Measurements from ENCODE around the gene ZSCAN5B. TPM values are rescaled to one million over a fixed set of nuclear protein-coding genes. Genes with fewer than 3 reads are reported as not detected.

The ZSCAN5B gene
- total and polyA plus RNA-seq, 2 of the 13 experiments (the other 11 are each of a cell fraction or from before 2014, with no cell fraction given), result not detected

DNA sequence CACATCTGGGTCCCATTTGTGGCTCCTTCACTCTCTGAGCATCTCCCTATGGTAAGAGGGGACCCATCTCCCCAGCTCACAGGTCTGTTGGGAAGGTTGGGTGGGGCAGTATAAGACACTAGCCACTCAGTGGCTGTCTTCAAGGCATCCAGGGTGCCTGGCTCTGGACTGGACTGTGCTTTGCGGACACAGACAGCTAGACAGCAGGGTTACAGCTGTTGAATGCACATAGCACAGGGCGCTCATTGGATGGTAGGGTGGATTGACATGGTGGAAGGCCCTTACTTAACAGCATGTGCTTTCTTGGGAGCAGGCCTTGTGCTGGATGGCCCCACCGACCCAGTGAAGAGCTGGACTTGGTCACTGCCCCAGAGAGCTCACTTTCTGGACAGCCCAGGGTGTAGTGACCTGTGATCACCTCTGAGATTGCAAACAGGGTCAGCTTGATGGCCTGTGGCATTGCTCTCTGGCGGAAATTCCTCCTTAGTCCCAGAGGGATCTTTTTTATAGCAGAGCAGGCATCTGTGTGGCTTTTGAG is 54.6 kb downstream of the ZSCAN5B start (continued):
- TF ChIP-seq, protein P1, sequence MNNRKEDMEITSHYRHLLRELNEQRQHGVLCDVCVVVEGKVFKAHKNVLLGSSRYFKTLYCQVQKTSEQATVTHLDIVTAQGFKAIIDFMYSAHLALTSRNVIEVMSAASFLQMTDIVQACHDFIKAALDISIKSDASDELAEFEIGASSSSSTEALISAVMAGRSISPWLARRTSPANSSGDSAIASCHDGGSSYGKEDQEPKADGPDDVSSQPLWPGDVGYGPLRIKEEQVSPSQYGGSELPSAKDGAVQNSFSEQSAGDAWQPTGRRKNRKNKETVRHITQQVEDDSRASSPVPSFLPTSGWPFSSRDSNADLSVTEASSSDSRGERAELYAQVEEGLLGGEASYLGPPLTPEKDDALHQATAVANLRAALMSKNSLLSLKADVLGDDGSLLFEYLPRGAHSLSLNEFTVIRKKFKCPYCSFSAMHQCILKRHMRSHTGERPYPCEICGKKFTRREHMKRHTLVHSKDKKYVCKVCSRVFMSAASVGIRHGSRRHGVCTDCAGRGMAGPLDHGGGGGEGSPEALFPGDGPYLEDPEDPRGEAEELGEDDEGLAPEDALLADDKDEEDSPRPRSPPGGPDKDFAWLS (CRISPR knock-in tag; IDR thresholded peaks at IDR 0.05; ENCODE audit: borderline replicate concordance), result peak; percentile 36; the same call in 1 of the 2 replicates
- TF ChIP-seq SALL1 (CRISPR knock-in tag; IDR thresholded peaks at IDR 0.05) (peak; percentile 40; the same call in 1 of the 2 replicates), RARA (CRISPR knock-in tag; IDR thresholded peaks at IDR 0.05) (peak; percentile 30; the same call in 1 of the 2 replicates), PHF5A (CRISPR knock-in tag; IDR thresholded peaks at IDR 0.05; ENCODE audit: low read depth, unreplicated experiment) (no peak), ZNF780A (CRISPR knock-in tag; IDR thresholded peaks at IDR 0.05) (no peak), GABPB1 (CRISPR knock-in tag; IDR thresholded peaks at IDR 0.05) (no peak), NFKB2 (CRISPR knock-in tag; IDR thresholded peaks at IDR 0.05; ENCODE audit: borderline replicate concordance) (0 out of 2 replicates have a peak, but pooled peaks have one; percentile 29), CBX1 (IDR thresholded peaks at IDR 0.05; ENCODE audit: low read depth) (no peak), ZBTB7A (CRISPR knock-in tag; IDR thresholded peaks at IDR 0.05) (no peak), ZNF264 (CRISPR knock-in tag; IDR thresholded peaks at IDR 0.05) (0 out of 2 replicates have a peak, but pooled peaks have one; percentile 9), SAP130 (CRISPR knock-in tag; IDR thresholded peaks at IDR 0.05; ENCODE audit: low read depth) (peak; percentile 48; the same call in 1 of the 2 replicates)
- TF ChIP-seq, protein P2, sequence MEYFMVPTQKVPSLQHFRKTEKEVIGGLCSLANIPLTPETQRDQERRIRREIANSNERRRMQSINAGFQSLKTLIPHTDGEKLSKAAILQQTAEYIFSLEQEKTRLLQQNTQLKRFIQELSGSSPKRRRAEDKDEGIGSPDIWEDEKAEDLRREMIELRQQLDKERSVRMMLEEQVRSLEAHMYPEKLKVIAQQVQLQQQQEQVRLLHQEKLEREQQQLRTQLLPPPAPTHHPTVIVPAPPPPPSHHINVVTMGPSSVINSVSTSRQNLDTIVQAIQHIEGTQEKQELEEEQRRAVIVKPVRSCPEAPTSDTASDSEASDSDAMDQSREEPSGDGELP (IDR thresholded peaks at IDR 0.05; ENCODE audit: borderline replicate concordance, low read depth), result peak; percentile 51; the same call in 1 of the 2 replicates
- TF ChIP-seq, protein P3, sequence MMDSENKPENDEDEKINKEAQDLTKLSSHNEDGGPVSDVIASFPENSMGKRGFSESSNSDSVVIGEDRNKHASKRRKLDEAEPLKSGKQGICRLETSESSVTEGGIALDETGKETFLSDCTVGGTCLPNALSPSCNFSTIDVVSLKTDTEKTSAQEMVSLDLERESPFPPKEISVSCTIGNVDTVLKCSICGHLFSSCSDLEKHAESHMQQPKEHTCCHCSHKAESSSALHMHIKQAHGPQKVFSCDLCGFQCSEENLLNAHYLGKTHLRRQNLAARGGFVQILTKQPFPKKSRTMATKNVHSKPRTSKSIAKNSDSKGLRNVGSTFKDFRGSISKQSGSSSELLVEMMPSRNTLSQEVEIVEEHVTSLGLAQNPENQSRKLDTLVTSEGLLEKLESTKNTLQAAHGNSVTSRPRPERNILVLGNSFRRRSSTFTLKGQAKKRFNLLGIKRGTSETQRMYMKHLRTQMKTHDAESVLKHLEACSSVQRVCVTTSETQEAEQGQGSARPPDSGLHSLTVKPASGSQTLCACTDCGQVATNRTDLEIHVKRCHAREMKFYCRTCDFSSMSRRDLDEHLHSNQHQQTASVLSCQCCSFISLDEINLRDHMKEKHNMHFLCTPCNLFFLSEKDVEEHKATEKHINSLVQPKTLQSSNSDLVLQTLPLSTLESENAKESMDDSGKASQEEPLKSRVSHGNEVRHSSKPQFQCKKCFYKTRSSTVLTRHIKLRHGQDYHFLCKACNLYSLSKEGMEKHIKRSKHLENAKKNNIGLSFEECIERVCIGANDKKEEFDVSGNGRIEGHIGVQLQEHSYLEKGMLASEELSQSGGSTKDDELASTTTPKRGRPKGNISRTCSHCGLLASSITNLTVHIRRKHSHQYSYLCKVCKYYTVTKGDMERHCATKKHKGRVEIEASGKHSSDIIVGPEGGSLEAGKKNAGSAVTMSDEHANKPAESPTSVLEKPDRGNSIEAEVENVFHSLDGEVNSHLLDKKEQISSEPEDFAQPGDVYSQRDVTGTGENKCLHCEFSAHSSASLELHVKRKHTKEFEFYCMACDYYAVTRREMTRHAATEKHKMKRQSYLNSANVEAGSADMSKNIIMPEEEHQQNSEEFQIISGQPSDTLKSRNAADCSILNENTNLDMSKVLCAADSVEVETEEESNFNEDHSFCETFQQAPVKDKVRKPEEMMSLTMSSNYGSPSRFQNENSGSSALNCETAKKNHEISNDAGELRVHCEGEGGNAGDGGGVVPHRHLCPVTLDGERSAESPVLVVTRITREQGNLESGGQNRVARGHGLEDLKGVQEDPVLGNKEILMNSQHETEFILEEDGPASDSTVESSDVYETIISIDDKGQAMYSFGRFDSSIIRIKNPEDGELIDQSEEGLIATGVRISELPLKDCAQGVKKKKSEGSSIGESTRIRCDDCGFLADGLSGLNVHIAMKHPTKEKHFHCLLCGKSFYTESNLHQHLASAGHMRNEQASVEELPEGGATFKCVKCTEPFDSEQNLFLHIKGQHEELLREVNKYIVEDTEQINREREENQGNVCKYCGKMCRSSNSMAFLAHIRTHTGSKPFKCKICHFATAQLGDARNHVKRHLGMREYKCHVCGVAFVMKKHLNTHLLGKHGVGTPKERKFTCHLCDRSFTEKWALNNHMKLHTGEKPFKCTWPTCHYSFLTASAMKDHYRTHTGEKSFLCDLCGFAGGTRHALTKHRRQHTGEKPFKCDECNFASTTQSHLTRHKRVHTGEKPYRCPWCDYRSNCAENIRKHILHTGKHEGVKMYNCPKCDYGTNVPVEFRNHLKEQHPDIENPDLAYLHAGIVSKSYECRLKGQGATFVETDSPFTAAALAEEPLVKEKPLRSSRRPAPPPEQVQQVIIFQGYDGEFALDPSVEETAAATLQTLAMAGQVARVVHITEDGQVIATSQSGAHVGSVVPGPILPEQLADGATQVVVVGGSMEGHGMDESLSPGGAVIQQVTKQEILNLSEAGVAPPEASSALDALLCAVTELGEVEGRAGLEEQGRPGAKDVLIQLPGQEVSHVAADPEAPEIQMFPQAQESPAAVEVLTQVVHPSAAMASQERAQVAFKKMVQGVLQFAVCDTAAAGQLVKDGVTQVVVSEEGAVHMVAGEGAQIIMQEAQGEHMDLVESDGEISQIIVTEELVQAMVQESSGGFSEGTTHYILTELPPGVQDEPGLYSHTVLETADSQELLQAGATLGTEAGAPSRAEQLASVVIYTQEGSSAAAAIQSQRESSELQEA (CRISPR knock-in tag; IDR thresholded peaks at IDR 0.05; ENCODE audit: not compliant biosample characterization), result no peak
- TF ChIP-seq, protein P4, sequence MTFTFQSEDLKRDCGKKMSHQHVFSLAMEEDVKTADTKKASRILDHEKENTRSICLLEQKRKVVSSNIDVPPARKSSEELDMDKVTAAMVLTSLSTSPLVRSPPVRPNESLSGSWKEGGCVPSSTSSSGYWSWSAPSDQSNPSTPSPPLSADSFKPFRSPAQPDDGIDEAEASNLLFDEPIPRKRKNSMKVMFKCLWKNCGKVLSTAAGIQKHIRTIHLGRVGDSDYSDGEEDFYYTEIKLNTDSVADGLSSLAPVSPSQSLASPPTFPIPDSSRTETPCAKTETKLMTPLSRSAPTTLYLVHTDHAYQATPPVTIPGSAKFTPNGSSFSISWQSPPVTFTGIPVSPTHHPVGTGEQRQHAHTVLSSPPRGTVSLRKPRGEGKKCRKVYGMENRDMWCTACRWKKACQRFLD (CRISPR knock-in tag; IDR thresholded peaks at IDR 0.05; ENCODE audit: borderline replicate concordance), result 0 out of 2 replicates have a peak, but pooled peaks have one; percentile 37
